ENCODE measurements around the gene TRIO.

TRIO gene

GRCh38 chr5:14439087-14439871, 296.1 kb downstream of the TRIO start (continued):
- TF ChIP-seq ZBTB44 (tag by site-specific recombination; IDR thresholded peaks at IDR 0.05), result peak; percentile 89
- peak; percentile 75 for TF ChIP-seq ZNF18 (tag by site-specific recombination; IDR thresholded peaks at IDR 0.05)
- TF ChIP-seq MZF1 (tag by site-specific recombination; IDR thresholded peaks at IDR 0.05; ENCODE audit: borderline replicate concordance), result peak; percentile 63; the same call in 1 of the 2 replicates
- no peak for TF ChIP-seq HOXA7 (CRISPR knock-in tag; IDR thresholded peaks at IDR 0.05; ENCODE audit: borderline replicate concordance)
- no peak for TF ChIP-seq ZBTB49 (tag by site-specific recombination; IDR thresholded peaks at IDR 0.05; ENCODE audit: low read depth)
- TF ChIP-seq ZNF19 (tag by site-specific recombination; IDR thresholded peaks at IDR 0.05; ENCODE audit: low read depth), result no peak
- TF ChIP-seq ZBTB6 (tag by site-specific recombination; IDR thresholded peaks at IDR 0.05), result 0 out of 2 replicates have a peak, but pooled peaks have one; percentile 21
- TF ChIP-seq ZNF10 (tag by site-specific recombination; IDR thresholded peaks at IDR 0.05), result peak; percentile 40; the same call in 1 of the 2 replicates
- peak; percentile 11 for TF ChIP-seq ZNF510 (tag by site-specific recombination; IDR thresholded peaks at IDR 0.05; ENCODE audit: insufficient replicate concordance)
- TF ChIP-seq KLF10 (tag by site-specific recombination; IDR thresholded peaks at IDR 0.05), result peak; percentile 86
- no peak for TF ChIP-seq ZNF169 (tag by site-specific recombination; IDR thresholded peaks at IDR 0.05)
- TF ChIP-seq BCL11B (tag by site-specific recombination; IDR thresholded peaks at IDR 0.05; ENCODE audit: low read depth), result peak; percentile 94
- TF ChIP-seq ZNF843 (tag by site-specific recombination; IDR thresholded peaks at IDR 0.05), result peak; percentile 99
- TF ChIP-seq PRDM4 (tag by site-specific recombination; IDR thresholded peaks at IDR 0.05), result peak; percentile 92
- no peak for TF ChIP-seq ZNF548 (tag by site-specific recombination; IDR thresholded peaks at IDR 0.05)
- TF ChIP-seq OSR2 (tag by site-specific recombination; IDR thresholded peaks at IDR 0.05), result peak; percentile 92
- TF ChIP-seq FEZF1 (tag by site-specific recombination; IDR thresholded peaks at IDR 0.05), result peak; percentile 97
- peak; percentile 97 for TF ChIP-seq SP7 (tag by site-specific recombination; IDR thresholded peaks at IDR 0.05)
- TF ChIP-seq OVOL3 (tag by site-specific recombination; IDR thresholded peaks at IDR 0.05), result peak; percentile 98
- no peak for TF ChIP-seq ZNF26 (tag by site-specific recombination; IDR thresholded peaks at IDR 0.05)
- no peak for TF ChIP-seq ZNF138 (tag by site-specific recombination; IDR thresholded peaks at IDR 0.05; ENCODE audit: borderline replicate concordance)
- no peak for TF ChIP-seq ZNF24 (tag by site-specific recombination; IDR thresholded peaks at IDR 0.05)
- TF ChIP-seq ZNF623 (tag by site-specific recombination; IDR thresholded peaks at IDR 0.05), result no peak
- 0 out of 2 replicates have a peak, but pooled peaks have one; percentile 48 for TF ChIP-seq SCRT1 (tag by site-specific recombination; IDR thresholded peaks at IDR 0.05; ENCODE audit: borderline replicate concordance)
- peak; percentile 96 for TF ChIP-seq GLI2 (tag by site-specific recombination; IDR thresholded peaks at IDR 0.05; ENCODE audit: borderline replicate concordance, low read depth)
- TF ChIP-seq ZNF449 (tag by site-specific recombination; IDR thresholded peaks at IDR 0.05), result peak; percentile 46; the same call in 1 of the 2 replicates
- peak; percentile 35; the same call in 1 of the 2 replicates for TF ChIP-seq GLIS1 (tag by site-specific recombination; IDR thresholded peaks at IDR 0.05)
